Measurements from ENCODE around the gene TOR1AIP2. TPM values are rescaled to one million over a fixed set of nuclear protein-coding genes. Genes with fewer than 3 reads are reported as not detected.

TOR1AIP2 gene
- total and polyA plus RNA-seq, 2 of the 8 experiments (the other 6 are each of a cell fraction or from before 2014, with no cell fraction given): 12.1 to 75.2 TPM

GRCh38 chr1:179818260-179818659 lies 59.3 kb downstream of the TOR1AIP2 start (continued):
- TF ChIP-seq CHD7 (IDR thresholded peaks at IDR 0.05; ENCODE audit: insufficient replicate concordance, low read length) (no peak), CREB1 (IDR thresholded peaks at IDR 0.05) (no peak), SP1 (IDR thresholded peaks at IDR 0.05; ENCODE audit: low read depth, low read length) (no peak), ZNF274 (IDR thresholded peaks at IDR 0.05; ENCODE audit: borderline replicate concordance, extremely low read depth, low read length) (no peak), BRCA1 (IDR thresholded peaks at IDR 0.05; ENCODE audit: low read depth, low read length) (no peak), ATF3 (IDR thresholded peaks at IDR 0.05; ENCODE audit: insufficient read depth, low read depth, low read length) (no peak), BACH1 (IDR thresholded peaks at IDR 0.05; ENCODE audit: low read length) (no peak)

All from H1 (cell line).